ENCODE results near the gene LAMA2.

GRCh38 chr6:129212081-129212480 lies 329.1 kb downstream of the LAMA2 start:
- TF ChIP-seq CTCF (conservative IDR thresholded peaks at IDR 0.05; ENCODE audit: low read length) (no peak), EZH2phosphoT487 (IDR thresholded peaks at IDR 0.05; ENCODE audit: borderline replicate concordance) (no peak)
